GM21515 (cell line): ENCODE results near the gene HYAL2.
A peak's percentile ranks its signal among the peaks of the same experiment; 100 is the strongest.
"Not testable (repeated sequence)": the region's sequence is repeated elsewhere in the genome, so short reads cannot be mapped to it uniquely, and the experiment has no call there.

Experiments
- ATAC-seq: cut with Tn5 transposase; IDR thresholded peaks from one replicate; pipeline ENCODE4 v1.9.1; 2021; ENCODE audit not compliant: unreplicated experiment

Gene HYAL2

DNA sequence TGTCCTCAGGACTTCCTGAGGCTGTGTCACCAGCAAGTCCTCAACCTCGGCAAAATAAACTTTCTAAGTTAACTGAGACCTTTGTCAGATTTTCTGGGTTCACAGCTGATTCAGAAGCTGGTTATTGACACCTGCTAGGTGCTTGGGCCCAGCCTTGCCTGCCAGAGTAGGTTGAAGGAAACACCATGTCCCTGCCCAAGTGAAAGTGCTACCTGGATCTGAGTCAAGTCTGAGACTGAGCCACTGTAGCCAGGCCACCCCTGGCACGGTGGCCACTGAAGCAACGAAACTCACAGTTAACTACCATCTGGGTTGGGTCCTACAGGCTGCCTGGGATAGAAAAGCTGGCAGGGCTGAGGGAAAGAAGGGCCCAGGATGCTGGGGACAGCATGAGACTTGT, 8.2 kb downstream of the HYAL2 start:
- no peak for ATAC-seq

DNA sequence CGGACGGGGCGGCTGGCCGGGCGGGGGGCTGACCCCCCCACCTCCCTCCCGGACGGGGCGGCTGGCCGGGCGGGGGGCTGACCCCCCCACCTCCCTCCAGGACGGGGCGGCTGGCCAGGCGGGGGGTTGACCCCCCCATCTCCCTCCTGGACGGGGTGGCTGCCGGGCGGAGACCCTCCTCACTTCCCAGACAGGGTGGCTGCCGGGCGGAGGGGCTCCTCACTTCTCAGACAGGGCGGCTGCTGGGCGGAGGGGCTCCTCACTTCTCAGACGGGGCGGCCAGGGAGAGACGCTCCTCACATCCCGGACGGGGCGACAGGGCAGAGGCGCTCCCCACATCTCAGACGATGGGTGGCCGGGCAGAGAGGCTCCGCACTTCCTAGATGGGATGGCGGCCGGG, 10.5 kb downstream of the HYAL2 start:
- not testable (repeated sequence) for ATAC-seq

DNA sequence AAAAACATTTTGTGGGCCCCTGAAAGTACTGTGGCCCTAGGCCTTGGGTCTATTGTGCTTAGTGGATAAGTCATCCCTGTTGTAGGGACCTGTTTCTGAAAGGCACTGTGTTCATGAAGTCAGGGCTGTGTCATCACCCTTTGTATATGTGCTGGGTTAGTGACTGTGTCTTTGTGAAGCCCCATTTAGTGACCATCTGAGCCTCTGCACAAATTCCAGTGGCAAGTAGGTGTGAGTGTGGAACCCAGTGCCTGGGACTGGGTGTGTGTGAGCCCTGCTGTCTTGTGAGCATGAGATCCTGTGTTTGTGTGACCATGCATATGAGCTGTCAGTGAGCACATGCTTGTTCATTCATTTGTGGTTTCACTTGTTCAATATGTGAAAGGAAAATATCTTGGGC, 17.9 kb downstream of the HYAL2 start:
- ATAC-seq: no peak

DNA sequence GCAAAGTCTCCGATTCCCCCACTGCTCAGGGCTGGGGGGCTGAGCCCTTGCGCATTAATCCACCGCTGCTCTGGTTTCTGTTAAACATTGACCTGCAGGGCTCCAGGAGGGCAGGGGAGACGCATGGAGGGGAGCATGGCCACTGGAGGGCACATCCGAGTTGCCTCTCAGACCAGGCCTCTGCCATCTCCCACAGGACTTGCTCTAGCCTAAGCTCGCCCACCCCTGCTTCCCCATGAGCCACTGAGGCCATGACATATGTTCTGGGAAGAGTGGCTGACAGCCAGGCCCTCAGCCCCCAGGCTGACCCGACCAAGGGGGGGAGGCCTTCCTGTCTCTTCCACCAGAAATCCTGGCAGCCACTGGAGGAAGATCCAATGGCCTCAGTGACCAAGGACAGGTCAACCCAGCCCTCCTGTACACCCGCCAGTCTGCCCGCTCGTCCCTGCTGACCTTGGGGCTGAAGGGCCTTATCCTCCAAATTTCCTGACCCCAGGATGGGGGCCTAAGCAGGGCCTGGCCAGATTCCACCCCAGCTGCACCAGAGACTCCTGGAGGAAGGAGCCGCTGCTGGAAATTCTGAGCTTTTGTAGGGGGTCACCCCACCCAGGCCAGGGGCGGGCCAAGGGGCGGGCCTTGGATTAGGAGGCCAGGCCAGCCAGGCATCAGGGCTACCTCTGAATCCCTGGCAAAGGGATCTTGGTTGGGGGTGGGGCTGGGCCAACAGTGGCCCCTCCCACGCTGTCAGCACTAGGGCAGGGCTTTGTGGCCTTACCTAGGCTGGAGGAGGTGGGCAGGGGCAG, 19.3 kb downstream of the HYAL2 start, which contains the start of gene HYAL1:
TSS of gene HYAL1 (minus strand) at position 562 of the 803 bp plus-strand sequence. CDS start 618 bp downstream, outside the sequence.
- no peak for ATAC-seq

DNA sequence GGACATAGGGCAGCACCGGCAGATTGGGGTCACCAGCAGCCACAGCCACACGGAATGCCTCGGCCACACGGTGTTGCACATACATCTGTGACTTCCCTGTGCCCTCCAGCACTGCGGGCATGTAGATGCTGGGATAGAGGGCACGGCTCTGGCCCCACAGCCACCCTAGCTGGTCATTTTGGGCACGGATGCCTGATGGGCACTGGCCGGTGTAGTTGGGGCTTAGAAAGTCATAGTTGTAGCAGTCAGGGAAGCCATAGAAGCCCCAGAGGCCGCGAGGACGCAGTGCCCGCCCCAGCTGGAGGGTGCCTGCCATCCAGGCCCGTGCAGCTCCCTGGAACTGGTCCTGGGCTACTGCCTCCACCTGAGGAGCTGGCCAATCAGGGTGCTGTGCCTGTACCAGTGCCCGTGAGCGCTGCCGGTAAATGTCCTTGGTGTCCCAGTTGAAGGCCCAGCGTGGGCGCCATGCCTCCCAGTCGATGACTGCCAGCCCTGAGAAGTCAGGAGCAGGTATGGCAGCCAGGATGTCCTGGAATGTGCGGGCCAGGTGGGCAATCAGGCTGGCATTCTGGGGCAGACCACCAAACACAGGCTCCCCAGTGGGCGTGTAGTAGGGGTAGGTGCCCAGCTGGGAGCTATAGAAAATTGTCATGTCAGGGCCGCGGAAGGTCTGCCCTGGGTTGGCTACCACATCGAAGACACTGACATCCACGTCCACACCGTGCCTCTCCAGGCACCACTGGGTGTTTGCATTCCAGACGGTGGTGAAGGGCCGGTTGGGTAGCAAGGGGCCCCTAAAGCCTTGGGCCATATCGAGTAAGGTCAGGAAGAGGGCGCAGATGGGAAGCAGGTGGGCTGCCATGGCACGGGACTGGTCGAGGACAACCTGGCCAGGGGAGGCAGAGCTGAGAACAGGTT, 20.2 kb downstream of the HYAL2 start:
- ATAC-seq: no peak

DNA sequence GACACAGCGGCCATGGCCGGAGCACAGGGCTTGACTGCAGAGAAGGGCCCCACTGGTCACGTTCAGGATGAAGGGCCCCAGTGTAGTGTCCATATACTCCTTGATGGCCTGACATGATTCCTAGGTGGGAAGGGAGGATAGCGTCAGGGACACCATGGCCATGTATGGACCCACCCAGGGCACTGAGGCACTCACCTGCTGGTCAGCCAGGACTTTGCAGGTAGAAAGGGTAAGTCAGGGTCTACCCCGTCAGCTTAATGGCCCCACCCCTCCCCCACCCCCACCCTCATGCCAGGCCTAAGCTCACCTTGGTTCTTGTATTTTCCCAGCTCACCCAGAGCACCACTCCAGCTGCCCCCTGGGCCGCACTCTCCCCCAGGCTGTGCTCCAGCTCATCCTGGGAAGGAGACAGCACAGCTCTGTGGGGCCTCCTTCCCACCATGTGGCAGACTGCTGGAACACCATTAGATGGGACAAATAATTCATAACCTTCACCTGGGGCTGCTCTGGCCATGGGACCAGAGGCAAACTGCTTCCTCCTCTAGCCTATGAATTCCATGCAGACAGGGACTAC, 21.8 kb downstream of the HYAL2 start:
- ATAC-seq: no peak

DNA sequence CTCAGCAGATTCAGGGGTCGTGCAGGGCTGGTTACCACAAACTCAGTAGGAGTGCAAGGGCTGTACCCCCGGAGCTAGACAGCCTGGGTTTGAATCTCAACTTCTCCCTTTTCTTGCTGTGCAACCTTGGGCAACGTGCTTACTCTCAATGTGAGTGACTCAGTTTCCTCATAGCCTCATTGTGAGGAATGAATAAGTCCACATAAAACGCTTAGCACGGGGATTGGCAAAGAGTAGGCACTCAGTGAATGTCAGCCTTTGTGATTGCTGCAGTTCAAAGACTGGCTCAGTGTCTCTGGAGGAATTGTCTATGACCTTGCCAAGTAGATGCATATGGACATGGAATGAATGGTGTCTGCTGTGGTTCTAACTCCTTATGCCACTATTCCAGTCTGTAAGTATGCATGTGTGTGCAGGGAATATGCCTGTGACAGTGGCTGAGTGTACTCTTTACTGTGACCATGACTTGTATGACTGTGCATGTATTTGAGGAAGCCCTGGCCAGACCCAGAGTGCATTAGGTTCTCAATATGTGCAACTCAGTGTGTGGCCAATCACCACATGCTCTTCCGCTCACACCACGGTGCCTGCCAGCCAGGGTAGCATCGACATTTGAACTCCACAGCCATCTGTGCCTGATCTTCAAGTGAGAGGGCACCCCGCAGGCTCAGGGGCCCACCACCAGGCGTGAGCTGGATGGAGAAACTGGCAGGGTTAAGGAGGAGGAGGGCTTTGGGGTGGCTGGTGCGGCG, 22.4 kb downstream of the HYAL2 start:
- ATAC-seq: no peak

DNA sequence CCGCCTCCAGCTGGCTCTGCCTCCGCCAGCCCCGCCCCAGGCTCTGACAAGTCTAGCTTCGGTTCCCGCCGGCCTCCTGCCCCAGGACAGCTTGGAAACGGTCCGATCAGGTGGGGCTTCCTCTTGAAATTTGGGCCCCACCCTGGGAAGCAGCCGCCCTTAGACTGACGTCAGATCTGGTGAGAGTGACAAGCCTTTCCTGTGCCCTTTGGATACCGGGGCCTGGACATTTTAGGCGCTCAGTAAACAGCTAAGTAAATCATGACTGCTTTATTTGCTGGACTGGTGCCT, 23.0 kb downstream of the HYAL2 start:
- no peak for ATAC-seq

DNA sequence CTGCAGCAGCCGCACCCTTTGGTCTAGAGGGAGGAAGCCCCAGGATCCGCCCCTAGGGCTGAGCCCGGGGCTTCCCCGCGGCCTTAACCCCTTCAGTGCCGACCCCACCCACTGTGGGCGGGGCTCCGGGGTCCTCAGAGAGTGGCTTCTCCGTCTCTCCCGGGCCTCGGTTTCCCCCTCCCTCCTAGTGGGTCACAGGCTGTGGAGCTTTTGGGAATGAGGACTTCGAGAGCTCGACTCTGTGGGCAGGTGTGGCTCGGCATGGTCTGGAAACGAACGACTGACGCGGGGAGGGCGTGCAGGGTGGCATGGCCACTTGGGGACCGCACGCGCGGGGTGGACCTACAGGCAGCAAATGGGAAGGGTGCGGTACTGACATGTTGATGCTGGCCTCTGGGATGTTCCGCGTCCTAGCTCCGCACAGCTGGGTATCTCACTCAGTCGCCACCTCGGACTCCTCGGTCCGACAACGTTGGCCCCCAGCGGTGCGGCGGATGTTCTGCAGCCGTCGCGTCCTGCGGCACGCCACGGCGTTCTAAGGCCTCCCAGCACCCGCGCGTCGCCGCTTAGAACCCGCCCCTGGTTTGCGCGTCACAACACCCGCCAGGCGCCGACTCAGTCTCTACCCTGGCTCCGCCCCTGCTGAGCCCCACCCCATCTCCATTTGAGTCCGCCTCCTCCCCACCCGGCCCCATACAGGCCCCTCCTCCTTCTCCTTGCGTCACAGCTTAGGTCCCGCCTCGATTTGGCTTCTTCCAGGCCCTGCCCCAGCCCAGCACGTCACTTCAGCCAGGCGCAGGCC, 23.5 kb downstream of the HYAL2 start, which contains the start of the genes HYAL3 and NAA80:
TSS of gene HYAL3 (minus strand) at position 570 of the 802 bp plus-strand sequence. CDS start 3,803 bp downstream, outside the sequence.
TSS of gene NAA80 (minus strand) at position 570 of the 802 bp plus-strand sequence. CDS start 1,942 bp downstream, outside the sequence.
- peak; percentile 76 for ATAC-seq

DNA sequence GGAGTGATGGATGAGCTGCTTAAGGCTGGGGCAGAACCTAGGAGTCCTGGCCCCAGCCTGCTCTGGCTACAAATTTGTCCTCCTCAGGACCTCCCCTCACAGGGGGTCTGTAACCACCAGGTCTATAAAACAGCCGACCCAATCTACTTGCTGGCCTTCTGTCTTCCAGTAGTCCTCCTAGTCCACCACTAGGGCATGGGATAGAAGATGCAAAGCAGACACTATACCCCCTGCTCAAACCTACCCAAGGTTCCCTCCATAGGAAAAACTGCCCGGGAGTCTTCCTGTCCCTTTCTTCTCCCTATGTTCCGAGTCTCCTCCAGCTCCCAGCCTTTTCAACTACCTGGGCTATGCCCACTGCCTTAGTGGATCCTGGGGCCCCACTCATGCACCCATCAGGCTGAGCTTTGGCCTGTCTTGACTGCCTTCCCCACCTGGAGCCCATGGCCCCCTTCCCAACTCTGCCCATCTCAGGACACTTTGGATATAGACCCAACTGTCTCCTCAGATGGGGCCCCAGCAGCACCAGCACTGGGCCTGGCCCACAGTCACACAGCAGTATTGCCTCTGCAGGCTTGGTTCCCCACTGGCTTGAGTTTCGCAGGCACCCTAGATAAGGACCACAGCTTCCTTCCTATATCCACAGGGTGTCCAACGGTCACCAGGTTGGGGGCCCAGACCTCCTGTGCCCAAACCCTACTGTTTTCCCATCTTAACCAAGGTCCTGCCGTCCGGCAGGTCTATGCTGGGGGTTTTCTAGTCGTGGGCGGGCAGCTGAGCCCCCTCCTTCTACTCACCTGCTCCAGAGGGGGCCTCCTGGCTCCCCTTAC, 24.4 kb downstream of the HYAL2 start:
- ATAC-seq: no peak

DNA sequence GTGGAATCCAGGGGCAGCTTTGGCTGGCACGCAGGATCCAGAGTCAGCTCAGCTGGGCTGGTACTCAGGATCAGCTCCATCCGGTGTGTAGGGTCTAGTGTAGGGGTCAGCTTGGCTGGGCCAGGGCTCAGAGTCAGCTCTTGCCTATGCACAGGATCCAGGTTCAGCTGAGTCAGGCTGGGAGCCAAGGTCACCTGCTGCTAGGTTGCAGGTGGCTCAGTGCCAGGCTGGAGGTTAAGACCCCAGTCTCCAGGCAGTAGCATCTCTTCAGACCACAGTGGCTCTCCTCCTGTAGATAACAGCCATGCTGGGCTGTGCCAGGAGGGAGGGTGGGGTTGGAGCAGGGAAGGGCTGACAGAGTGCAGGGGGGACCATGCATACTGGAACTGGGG, 25.2 kb downstream of the HYAL2 start:
- ATAC-seq: no peak

DNA sequence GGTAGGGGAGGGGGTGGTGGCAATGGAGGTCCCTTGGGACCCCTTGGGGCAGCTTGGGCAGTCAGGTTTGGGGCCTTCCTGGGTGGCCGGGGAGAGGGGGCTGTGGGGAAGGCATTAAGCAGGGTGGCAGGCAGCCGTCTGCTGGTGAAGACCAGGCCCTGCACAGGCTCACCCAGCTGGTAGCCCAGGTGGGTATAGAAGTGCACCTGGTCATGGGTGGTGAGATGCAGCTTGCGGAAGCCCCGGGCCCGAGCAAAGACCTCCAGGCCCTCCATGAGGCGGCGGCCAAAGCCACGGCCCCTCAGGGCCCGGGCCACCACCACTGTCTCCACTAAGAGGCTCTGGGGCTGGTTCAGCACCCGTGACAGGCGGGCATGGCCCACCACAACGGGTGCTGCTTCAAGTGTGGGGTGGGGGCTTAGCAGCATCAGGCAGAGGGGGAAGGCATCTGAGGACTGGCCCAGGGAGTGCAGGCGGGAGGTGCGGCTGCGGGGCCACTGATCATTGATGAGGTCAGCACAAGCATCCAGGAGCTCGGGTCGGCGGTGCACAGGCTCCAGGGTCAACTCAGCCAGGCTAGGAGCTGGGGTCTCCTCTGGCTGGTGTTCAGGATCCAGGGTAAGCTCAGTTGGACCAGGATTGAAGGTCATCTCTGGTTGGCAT, 25.7 kb downstream of the HYAL2 start:
- ATAC-seq: no peak

DNA sequence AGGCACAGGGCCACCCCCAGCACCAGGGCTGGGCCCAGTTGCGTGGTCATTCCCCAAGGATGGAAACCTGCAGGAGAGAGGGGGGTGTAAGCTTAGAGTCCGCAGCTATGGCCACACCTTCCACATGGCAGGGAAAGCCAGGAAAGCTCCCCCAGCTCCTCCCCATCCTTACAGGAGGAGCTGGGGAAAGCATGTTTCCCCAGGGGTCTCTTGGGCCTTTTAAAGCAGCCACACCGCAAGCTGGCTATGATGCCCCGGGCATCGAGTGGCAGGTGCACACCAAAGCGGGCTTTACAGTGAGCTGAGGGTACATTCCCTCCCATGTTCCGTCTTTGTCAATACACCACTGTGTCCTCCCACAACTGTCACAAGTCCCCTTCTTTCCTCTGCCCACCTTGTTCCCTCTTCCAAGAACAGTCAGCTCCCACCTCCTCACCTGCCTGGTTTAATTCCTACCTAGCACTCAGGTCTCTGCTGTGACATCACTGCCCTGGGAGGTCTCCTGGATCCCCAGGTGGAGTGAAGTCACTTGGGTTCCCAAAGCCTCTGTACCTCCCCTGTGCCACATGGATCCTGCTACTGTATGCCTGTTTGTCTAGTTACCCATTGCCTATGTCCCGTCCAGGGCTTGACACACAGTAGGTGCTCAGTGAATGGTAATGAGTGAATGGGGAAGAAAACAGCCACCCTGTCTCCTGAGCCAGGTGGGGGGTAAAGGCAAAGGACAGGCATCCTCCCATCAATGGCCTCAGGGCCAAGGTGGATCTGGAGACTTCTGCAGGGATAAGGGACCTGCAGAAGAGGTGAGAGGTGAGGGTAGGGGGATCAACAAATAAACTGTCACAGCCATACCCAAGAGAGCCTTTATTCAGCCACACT, 26.8 kb downstream of the HYAL2 start:
- ATAC-seq: no peak

DNA sequence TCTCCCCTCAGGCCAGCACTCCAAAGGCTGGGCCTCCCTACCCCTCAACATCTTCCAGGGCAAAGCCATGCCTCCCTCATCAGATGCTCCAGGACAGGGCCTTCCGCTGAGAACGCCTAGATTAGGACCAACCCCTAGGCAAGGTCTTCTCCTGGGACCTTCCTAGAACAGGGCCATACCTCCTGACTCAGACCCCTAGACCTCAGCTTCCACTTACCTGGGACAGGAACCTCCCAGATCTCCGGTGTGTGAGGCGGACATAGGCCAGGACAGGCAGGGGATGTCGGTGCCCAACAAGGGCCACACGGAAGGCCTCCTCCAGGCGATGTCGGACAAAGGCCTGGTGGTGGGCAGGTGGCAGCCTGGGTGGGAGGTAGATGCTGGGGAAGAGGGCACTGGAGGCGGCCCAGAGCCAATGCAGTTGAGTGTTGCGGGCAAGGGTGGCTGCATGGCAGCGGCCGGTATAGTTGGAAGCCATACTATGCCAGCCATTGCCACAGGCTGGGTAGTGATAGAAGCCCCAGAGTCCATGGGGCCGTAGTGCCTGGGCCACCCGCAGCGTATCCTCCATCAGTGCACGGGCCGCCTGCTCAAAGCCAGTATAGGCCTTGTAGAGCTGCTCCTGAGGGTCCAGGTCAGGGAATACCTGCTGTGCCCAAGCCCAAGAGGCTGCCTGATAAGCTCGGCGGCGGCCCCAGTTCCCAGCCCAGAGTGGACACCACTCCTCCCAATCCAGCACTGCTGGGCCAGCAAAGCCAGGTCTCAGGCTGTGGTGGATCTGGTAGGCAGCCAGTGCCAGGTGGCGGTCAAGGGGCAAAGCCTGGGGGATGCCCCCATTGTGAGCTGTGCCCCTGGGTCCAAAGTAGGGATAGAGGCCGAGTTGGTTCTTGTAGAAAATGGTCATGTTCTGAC, 27.8 kb downstream of the HYAL2 start:
- ATAC-seq: no peak

DNA sequence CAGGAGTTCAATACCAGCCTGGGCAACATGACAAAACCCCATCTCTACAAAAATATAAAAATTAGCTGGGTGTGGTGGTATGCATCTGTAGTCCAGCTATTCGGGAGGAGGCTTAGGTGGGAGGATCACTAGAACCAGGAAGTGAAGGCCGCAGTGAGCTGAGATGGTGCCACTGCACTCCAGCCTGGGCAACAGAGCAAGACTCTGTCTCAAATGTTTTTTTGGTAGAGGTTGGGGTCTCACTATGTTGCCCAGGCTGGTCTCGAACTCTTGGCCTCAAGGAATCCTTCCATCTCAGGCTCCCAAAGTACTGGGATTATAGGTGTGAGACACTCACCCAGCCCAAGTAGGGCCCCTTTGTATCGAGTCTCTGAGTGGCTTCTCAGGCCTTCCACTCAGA, 28.5 kb downstream of the HYAL2 start:
- no peak for ATAC-seq

DNA sequence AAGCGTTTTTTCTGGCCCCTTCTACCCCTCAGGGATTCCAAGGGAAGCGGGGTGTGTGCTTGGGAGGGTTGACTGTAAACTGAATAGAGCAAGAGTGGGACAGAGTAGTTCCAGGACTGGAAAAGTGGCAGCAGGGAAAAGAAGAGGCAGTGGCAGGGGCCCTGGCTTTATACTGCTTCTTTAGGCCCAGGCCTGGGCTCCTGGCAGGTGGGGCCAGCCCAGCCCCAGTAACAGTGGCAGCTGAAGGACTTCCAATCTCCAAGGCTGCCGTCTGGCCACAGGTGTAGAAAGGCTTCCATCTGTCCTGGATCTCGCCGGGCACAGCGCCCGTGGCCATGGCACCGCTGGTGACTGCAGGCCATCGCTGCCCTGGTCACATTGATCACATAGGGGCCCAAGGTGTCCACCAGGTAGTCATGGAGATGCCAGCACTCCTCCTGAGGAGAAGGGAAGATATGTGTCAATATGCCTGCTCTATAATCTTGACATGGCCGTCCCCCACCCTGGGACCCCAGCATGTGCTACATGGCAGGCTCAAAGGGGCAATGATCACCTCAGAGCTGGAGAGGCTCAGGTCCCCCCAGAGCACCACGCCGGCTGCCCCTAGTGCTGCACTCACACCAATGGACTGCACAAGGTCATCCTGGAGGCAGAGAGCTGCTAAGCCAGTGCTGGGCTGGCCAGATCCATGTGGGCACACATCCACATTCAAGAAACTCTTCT, 29.3 kb downstream of the HYAL2 start:
- ATAC-seq: no peak
